Brain microvascular endothelial cell (primary cell): ENCODE results near the gene C22orf39.

Experiments
- DNase-seq: peaks from one replicate; pipeline ENCODE4 v3.0.0-alpha.2; 2020
- H3K27ac ChIP-seq: fragments of 250-450 bp; sonication (Bioruptor Pico); 2 replicates; pipeline ENCODE4 v1.5.1; 2020; ENCODE audit warnings: mild to moderate bottlenecking, moderate library complexity
- H3K27me3 ChIP-seq: fragments of 250-450 bp; sonication (Bioruptor Pico); replicated peaks from 2 replicates; pipeline ENCODE4 v1.5.1; 2020; ENCODE audit warnings: mild to moderate bottlenecking
- H3K36me3 ChIP-seq: fragments of 250-450 bp; sonication (Bioruptor Pico); replicated peaks from 2 replicates; pipeline ENCODE4 v1.5.1; 2020; ENCODE audit warnings: mild to moderate bottlenecking
- H3K4me3 ChIP-seq: 2 replicates; pipeline ENCODE4 v1.5.1; 2011; ENCODE audit warnings: low read depth, mild to moderate bottlenecking, control low read depth, low read length, moderate library complexity
- in situ Hi-C: cut with HindIII; loops from 2 replicates; pipeline ENCODE4 v1.10.0; 2017; ENCODE audit warnings: low sequenced_read_pairs, low pct_ligation_motif_present
- TF ChIP-seq, protein P1 (sequence below): IDR thresholded peaks from 2 replicates; pipeline ENCODE4 v1.5.1; 2011; ENCODE audit warnings: low read depth, mild to moderate bottlenecking, moderate library complexity, low read length, control low read depth, inconsistent platforms; ENCODE audit errors: missing control alignments

C22orf39 gene

GRCh38 chr22:19396561-19396933 is 51.0 kb downstream of the C22orf39 start:
- TF ChIP-seq, protein P1, sequence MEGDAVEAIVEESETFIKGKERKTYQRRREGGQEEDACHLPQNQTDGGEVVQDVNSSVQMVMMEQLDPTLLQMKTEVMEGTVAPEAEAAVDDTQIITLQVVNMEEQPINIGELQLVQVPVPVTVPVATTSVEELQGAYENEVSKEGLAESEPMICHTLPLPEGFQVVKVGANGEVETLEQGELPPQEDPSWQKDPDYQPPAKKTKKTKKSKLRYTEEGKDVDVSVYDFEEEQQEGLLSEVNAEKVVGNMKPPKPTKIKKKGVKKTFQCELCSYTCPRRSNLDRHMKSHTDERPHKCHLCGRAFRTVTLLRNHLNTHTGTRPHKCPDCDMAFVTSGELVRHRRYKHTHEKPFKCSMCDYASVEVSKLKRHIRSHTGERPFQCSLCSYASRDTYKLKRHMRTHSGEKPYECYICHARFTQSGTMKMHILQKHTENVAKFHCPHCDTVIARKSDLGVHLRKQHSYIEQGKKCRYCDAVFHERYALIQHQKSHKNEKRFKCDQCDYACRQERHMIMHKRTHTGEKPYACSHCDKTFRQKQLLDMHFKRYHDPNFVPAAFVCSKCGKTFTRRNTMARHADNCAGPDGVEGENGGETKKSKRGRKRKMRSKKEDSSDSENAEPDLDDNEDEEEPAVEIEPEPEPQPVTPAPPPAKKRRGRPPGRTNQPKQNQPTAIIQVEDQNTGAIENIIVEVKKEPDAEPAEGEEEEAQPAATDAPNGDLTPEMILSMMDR: no peak
- Histone ChIP-seq H3K27ac (no peak overlapping the region), H3K4me3 (no peak overlapping the region), H3K27me3 (no peaks in the 10 kb centered on the region), H3K36me3 (peaks cover 75% of the 10 kb centered on the region)
- in situ Hi-C loops: no loop called here
- no peak for DNase-seq

DNA sequence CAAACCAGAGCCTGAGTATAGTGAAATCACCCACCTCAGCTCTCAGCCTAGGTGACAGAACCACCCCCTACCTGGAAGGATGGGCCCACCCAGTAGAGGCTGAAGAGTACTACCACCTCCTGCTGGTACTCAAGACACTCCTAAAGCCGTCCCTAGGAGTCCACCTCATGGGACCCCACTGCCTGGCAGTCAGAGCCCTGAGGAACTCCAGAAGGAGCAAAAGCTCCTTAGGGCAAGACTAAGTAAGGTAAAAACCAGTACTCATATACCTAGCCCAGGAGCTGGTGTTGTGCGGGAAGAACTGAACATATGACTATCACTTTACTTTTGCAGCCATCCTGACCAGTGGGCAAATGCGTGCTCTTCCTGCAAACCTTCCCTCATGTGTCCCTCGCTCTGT is 52.2 kb downstream of the C22orf39 start:
- H3K36me3 ChIP-seq: peaks cover 69% of the 10 kb centered on the region

GRCh38 chr22:19394274-19395050 is 53.0 kb downstream of the C22orf39 start:
- Histone ChIP-seq H3K4me3 (no peak overlapping the region), H3K27me3 (no peaks in the 10 kb centered on the region), H3K27ac (no peak overlapping the region), H3K36me3 (peaks cover 73% of the 10 kb centered on the region)
- TF ChIP-seq, protein P1: no peak
- in situ Hi-C loops: no loop called here
- no peak for DNase-seq

More for the DNA sequence above, 52.2 kb downstream of the C22orf39 start:
- no peak for DNase-seq
- TF ChIP-seq, protein P1: no peak
- Histone ChIP-seq H3K27ac (no peak overlapping the region), H3K27me3 (no peaks in the 10 kb centered on the region), H3K4me3 (no peak overlapping the region)
- in situ Hi-C loops: no loop called here

GRCh38 chr22:19393704-19394103 is 53.8 kb downstream of the C22orf39 start:
- in situ Hi-C loops: no loop called here
- Histone ChIP-seq H3K27ac (no peak overlapping the region), H3K36me3 (peaks cover 77% of the 10 kb centered on the region), H3K4me3 (no peak overlapping the region), H3K27me3 (no peaks in the 10 kb centered on the region)
- no peak for DNase-seq
- TF ChIP-seq, protein P1: no peak
